Glomerular visceral epithelial cell (primary cell): ENCODE data around the gene AGPAT2.

Source experiments
- DNase-seq: peaks from one replicate; pipeline ENCODE4 v3.0.0-alpha.2; 2016; ENCODE audit errors: extremely low spot score

The AGPAT2 gene

DNA sequence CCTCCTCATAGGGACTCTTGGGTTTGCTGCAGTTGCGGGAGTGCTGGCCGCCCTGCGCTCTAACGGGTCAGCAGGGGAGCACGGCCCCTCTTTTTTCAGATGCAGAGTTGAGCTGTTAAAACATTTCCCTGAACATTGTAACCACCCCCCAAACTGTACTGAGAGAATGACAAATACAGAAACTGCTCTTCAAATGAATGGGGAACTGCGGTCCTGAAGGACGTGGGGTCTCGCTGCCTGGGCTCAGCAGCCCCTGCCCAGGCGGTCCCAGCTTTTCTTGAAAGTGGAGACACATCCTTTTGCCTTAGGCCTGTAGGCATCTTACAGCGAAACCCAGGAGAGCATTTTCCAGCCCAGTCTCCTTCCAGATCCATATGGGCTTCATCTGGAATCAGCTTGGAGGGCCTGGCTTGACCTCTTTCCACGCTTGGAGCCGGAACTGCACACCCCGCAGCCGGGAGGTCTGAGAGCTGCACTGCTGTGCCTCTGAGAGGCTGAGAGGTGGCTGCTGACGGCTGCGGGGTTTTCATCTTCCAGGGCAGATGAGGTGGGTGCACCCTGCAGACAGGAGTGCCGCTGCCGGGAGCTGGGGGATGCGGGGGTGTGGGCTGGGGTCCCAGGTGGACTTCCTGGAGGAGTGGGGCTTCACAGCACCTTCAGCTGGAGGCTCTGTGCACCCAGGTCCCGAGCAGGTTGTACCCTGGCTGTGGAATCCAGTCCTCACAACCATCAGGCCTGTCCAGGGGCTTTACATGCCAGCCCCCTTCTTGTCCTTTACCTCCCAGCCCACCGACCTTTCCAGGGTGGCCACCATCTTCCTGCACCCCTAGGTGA lies 1.2 kb upstream of the AGPAT2 start:
- DNase-seq = no peak

DNA sequence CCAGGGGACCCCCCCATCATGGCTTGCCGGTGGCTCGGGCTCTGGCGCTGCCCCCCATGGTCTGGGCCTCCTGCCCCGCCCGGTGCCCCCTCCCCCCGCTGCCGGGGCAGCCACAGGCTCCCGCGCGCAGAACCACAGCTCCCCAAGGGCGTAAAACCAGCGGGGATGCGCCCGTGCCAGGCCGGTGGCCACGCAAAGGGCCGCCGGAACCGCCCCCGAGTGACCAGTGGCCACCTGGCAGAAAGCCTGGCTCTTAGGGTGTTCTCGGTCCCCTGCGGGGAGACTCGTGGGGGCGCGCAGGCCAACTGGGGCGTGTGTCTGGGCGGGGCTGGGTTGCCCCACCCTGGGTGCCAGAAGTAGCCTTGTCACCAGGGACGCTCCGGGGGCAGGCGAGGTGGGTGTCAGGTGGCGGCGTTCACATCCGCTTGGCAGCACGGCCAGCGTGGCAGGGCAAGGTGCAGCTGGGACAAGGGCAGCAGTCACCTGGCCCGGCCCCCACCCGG lies 515 bp upstream of the AGPAT2 start:
- DNase-seq = no peak

DNA sequence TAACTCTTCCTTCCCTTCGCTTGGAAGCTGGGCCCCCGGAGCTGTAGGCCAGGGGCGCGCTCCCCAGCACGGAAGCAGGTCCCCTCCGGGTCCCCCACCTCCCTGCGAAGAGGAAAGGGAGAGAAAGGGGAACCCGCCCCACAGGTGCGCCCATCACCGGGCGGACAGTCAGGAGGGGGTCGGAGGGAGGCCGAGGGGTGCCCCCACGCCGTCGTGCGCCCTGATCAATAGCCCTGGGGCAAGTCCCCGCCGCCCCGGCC lies 793 bp downstream of the AGPAT2 start:
- DNase-seq = no peak

DNA sequence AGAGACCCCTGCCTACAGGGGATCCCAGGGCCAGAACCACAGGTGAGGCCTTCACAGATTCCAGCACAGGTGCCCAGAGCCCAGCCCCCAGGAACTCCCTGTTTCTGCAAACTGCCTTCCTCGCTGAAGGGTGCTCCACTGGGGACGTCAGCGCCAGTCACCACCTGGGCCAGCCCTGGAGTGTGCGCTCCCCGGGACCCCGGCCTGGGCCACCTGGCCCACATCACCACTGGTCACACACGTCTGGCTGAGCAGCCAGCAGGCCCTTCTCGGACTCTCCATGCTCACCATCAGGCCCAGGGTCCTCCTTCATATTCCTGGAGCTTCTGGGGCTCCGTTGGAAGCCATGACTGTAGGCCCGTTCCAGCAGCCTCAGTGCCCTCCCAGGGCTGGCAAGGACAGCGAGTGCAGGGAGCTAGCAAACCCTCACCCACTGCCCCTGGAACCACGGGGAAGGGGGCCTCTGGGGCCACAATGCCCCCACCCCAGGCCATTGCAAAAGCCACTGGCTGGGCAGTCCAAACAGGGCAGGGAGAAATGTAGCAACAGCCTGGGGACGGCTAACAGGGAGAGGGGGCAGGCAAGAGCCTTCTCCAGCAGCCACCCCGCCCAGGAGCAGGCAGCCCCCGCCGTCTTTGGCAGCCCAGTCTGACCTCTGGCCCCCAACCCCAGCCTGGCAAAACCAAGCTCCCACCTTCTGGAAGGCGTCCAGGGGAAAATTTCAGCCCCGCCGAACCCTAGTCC lies 1.3 kb downstream of the AGPAT2 start:
- DNase-seq = no peak

DNA sequence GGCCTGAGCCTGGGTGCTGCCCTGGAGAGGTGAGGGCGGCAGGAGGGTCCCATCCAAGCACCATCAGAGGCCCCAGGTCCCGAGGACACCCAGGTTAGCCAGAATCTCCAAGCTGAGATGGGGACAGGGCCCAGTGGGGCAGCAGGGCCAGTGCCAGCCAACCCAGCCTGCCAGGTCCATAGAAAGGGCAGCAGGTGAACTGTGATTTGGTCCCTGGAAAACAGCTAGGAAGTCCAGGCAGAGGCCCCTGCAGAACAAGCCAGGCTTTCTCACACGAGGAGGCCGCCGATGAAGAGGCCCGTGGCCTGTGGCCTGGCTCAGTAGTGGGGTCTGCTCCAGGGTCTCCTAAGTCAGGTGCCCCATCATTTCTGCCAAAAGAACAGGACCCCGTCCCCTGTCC lies 2.0 kb downstream of the AGPAT2 start:
- DNase-seq = no peak

GRCh38 chr9:136684799-136685198 lies 2.5 kb downstream of the AGPAT2 start:
- DNase-seq = no peak

- DNase-seq = no peak
These were observed 2.9 kb downstream of the AGPAT2 start for GRCh38 chr9:136684339-136684738.

GRCh38 chr9:136683755-136684154 lies 3.5 kb downstream of the AGPAT2 start:
- DNase-seq = no peak

- no peak for DNase-seq
These were observed 4.0 kb downstream of the AGPAT2 start for GRCh38 chr9:136683173-136683745.

DNA sequence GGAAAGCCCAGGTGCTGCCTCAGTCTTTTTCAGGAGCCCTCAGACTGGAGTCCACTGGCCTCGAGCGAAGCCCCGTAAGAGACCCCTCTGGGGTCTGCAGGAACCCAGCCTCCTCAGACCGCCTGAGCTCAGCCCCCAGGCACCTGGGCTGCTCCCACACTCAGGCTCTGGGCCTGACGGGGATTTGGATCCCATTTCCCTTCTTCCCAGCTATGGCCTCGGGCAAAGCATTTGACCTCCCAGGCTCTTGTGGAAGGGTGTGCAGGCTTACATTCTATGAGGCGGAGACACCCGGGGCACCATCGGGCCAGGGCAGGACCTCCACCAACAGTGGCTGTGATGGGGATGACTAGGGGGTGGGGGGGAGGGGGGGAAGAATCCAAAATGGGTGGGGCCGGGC lies 4.5 kb downstream of the AGPAT2 start:
- no peak for DNase-seq

DNA sequence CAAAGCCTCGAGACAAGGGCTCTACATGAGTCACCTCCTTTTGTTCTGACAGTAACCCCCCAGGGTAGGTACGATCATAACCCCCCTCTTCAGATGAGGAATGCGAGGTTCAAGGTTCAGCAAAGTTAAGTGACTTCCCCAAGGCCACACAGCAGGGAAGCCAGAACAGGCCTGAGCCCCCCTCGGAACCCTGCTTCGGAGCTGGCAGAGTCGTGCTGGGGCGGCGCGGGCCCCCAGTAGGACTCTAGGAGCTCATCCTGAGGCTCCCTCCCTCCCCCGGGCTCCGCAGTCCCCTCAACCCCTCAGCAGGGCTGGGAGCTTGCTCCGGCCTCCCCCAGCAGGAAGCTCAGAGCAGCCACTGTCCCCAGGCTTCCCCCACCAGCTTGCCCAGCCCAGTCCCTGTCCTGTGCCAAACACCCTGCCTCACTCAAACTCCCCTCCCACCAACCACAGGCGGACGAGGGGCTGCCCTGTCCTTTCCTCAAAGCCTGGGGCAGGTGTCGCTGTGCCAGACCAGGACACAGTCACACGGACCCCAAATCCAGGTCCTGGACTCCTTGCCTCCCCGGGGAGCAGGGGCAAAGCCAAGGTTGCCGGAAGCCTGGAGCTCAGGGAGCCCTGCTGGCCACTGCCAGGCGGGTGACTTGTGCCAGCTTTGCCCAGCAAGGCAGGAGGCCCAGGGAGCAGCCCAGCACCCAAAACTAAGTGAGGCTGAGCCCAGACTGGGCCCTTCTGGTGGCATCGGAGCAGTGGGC lies 5.1 kb downstream of the AGPAT2 start:
- no peak for DNase-seq

DNA sequence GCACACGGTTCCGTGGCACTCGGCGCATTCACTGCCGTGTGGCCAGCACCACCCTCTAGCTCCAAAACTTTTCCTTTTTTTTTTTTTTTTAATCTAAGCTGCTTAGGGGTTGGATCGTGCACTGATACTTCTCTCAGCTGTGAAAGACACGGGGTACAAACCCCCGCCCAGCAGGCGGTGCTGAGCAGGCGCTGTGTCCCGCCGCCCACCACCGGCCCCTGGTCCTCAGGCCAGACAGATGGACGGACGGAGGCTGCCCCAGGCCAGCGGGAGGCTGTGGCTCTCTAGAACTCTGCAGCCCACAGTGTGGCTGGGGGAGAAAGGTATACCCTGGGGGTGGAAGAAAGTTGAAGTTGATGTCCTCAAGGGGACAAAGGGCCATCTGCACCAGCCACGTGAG lies 6.2 kb downstream of the AGPAT2 start:
- DNase-seq = no peak

- no peak for DNase-seq
These were observed 7.8 kb downstream of the AGPAT2 start for GRCh38 chr9:136679431-136679941.

DNA sequence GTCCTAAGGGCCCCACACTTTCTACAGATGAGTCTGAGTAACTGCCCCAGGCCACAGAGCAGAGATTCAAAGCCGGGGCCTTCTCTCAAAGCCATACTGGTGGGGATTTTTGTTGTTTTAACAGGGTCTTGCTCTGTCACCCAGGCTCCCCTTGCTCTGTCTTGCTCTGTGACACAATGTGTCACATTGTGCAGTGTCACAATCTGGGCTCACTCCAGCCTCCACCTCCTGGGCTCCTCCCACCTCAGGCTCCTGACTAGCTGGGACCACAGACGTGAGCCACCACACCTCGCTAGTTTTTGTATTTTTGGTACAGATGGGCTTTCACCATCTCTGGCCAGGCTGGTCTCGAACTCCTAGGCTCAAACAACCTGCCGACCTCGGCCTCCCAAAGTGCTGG lies 8.6 kb downstream of the AGPAT2 start:
- no peak for DNase-seq

GRCh38 chr9:136678034-136678433 lies 9.2 kb downstream of the AGPAT2 start:
- DNase-seq = no peak

GRCh38 chr9:136676920-136677686 lies 10.2 kb downstream of the AGPAT2 start:
- DNase-seq = no peak

- DNase-seq = no peak
These were observed 10.9 kb downstream of the AGPAT2 start for GRCh38 chr9:136676297-136676794.

- DNase-seq = no peak
These were observed 11.6 kb downstream of the AGPAT2 start for GRCh38 chr9:136675477-136676296.

DNA sequence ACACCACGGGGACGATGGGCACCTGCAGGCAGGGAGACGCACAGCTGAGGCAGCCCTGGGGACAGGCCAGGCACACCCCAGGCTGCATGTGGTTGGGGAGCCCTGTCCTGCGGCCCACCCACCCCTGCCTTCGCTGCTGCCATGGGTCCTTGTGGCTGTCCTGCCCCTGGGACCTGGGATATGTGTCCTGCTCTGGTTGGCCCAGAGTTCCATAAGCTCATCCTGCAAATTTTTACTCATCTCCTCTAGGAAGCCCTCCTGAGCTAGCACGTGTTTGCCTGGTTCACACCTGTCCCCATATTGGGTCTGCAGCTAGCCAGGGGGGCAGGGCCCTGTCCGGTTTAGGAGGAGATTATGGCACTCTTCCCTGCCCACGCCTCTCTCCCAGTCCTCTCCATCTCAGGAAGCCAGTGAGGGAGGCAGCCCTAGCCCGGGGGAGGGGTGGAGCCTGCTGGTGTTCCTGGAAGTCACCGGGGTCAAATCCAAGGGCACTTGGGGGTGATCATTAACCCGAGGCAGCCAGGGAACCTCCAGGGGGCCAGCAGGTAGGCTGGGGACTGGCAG lies 12.4 kb downstream of the AGPAT2 start:
- DNase-seq = no peak
